HepG2 (cell line): ENCODE results near the gene KLC4. TPM values are rescaled to one million over a fixed set of nuclear protein-coding genes. Genes with fewer than 3 reads are reported as not detected.

ENCODE experiments used
- ATAC-seq: fragments of 200-7000 bp; cut with Tn5 transposase; 3 replicates; pipeline ENCODE4 v1.9.1; 2020; ENCODE audit warnings: mild to moderate bottlenecking, moderate library complexity
- BruUV-seq: library from RNA; stranded (reverse); fragments of 400-500 nt; replicated peaks from 2 replicates; lab custom pipeline; 2021; lab: Mats Ljungman, UMichigan
- CTCF ChIA-PET: fragments of 300-600 bp; formaldehyde crosslinking; extraction: SDS; loops from one replicate; lab custom pipeline; 2021; ENCODE audit warnings: low total read pairs, inconsistent platforms, low intra/inter-chr PET ratio; lab: Yijun Ruan, JAX
- POLR2A ChIA-PET: fragments of 350-600 bp; sonication (Branson Sonifier 250); formaldehyde crosslinking; loops from one replicate; lab custom pipeline; 2020; ENCODE audit warnings: antibody characterized with exemption, inconsistent platforms; lab: Yijun Ruan, JAX
- DNase-seq: peaks from one replicate; pipeline ENCODE4 v3.0.0-alpha.2; 2015; ENCODE audit warnings: low spot score
- FAIRE-seq: peaks from 3 replicates; lab custom pipeline; 2011; peaks lifted over from hg19 to GRCh38; lab: Jason Lieb, UNC
- H2AFZ ChIP-seq: one replicate; pipeline ENCODE4 v1.6.1; 2011; ENCODE audit warnings: low read length, inconsistent platforms
- H3K27ac ChIP-seq: fragments of 300-600 bp; 3 replicates; pipeline ENCODE4 v1.8.0; 2011; ENCODE audit warnings: mixed run types, mild to moderate bottlenecking, mixed read lengths, low read length, inconsistent platforms; ENCODE audit not compliant: insufficient read depth; ENCODE audit errors: extremely low read length
- H3K27me3 ChIP-seq, 2 experiments: fragments of 200-600 bp in 1 of 2; 2 replicates in 1 of 2; 3 replicates in 1 of 2; pipeline versions ENCODE4 v1.6.0 to v1.8.0; 2011; ENCODE audit warnings: low read length in 2 of 2, mild to moderate bottlenecking in 2 of 2, moderate library complexity in 2 of 2, inconsistent platforms in 1 of 2; ENCODE audit not compliant: insufficient read depth in 2 of 2, control insufficient read depth in 1 of 2
- H3K36me3 ChIP-seq, 2 experiments: fragments of 200-600 bp in 1 of 2; replicated peaks in 1 of 2; 2 replicates in 1 of 2; 3 replicates in 1 of 2; pipeline versions ENCODE4 v1.5.1 to v1.8.0; 2011; ENCODE audit warnings: low read length in 2 of 2, inconsistent platforms in 1 of 2; ENCODE audit not compliant: insufficient read depth in 2 of 2, control insufficient read depth in 1 of 2
- H3K4me1 ChIP-seq: 2 replicates; pipeline ENCODE4 v1.5.1; 2012; ENCODE audit warnings: low read length, inconsistent platforms; ENCODE audit not compliant: insufficient read depth
- H3K4me2 ChIP-seq: 2 replicates; pipeline ENCODE4 v1.6.0; 2011; ENCODE audit warnings: low read depth, low read length, inconsistent platforms
- H3K4me3 ChIP-seq, 3 experiments: fragments of 200-600 bp in 1 of 3; sonication (generic), shearing (Covaris generic) in 1 of 3; replicated peaks in 1 of 3; 2 replicates each; pipeline ENCODE4 v1.5.1; 2011 to 2016; ENCODE audit warnings: low read length in 3 of 3, inconsistent platforms in 2 of 3, low read depth in 2 of 3, mild to moderate bottlenecking in 2 of 3, control low read depth in 1 of 3, mixed read lengths in 1 of 3; ENCODE audit not compliant: insufficient read depth in 1 of 3
- H3K79me2 ChIP-seq: one replicate; pipeline ENCODE4 v1.6.1; 2011; ENCODE audit warnings: low read length, inconsistent platforms; ENCODE audit not compliant: insufficient read depth
- H3K9ac ChIP-seq: 2 replicates; pipeline ENCODE4 v1.6.0; 2011; ENCODE audit warnings: mild to moderate bottlenecking, low read depth, low read length, inconsistent platforms; ENCODE audit not compliant: insufficient read depth
- H3K9me3 ChIP-seq: 2 replicates; pipeline ENCODE4 v1.5.1; 2012; ENCODE audit warnings: mild to moderate bottlenecking, low read length
- H4K20me1 ChIP-seq: 2 replicates; pipeline ENCODE4 v1.6.0; 2011; ENCODE audit warnings: inconsistent platforms, mild to moderate bottlenecking, low read length, moderate library complexity; ENCODE audit not compliant: insufficient read depth
- FLYWCH1 ChIP-seq: sonication (generic); formaldehyde crosslinking; IDR thresholded peaks from 2 replicates; pipeline ENCODE4 v1.8.1; 2023; ENCODE audit warnings: mild to moderate bottlenecking, missing genetic modification reagents
- HHEX ChIP-seq: IDR thresholded peaks from 2 replicates; pipeline ENCODE4 v1.6.1; 2016; ENCODE audit warnings: control low read depth
- HNRNPL ChIP-seq: fragments of 200-400 bp; formaldehyde crosslinking; IDR thresholded peaks from 2 replicates; pipeline ENCODE4 v1.6.1; 2017; ENCODE audit warnings: mild to moderate bottlenecking, low read depth, low read length
- PHF20 ChIP-seq: sonication (generic); formaldehyde crosslinking; IDR thresholded peaks from 2 replicates; pipeline ENCODE4 v1.5.0; 2020; ENCODE audit warnings: mild to moderate bottlenecking, missing genetic modification reagents
- PRDM10 ChIP-seq: sonication (generic); formaldehyde crosslinking; IDR thresholded peaks from 2 replicates; pipeline ENCODE4 v1.4.0; 2020; ENCODE audit warnings: low read depth, missing genetic modification reagents
- TGIF2 ChIP-seq: IDR thresholded peaks from 2 replicates; pipeline ENCODE4 v1.6.1; 2016; ENCODE audit warnings: control low read depth, missing compliant biosample characterization
- ZMYM3 ChIP-seq: sonication (generic); formaldehyde crosslinking; IDR thresholded peaks from 2 replicates; pipeline ENCODE4 v1.5.1; 2020; ENCODE audit warnings: mild to moderate bottlenecking, missing genetic modification reagents
- ZNF121 ChIP-seq: sonication (generic); formaldehyde crosslinking; IDR thresholded peaks from 2 replicates; pipeline ENCODE4 v1.5.0; 2020; ENCODE audit warnings: mild to moderate bottlenecking, missing genetic modification reagents
- ZSCAN9 ChIP-seq: IDR thresholded peaks from 2 replicates; pipeline ENCODE4 v1.6.1; 2016; ENCODE audit warnings: borderline replicate concordance
- WGBS: methylation state at CpG from one replicate; pipeline ENCODE4 v1.1.6; 2017; ENCODE audit warnings: low lambda C conversion rate; 5-methylcytosine and 5-hydroxymethylcytosine counted together
- in situ Hi-C: cut with HindIII; loops from 2 replicates; pipeline ENCODE4 v1.10.0; 2017; ENCODE audit warnings: low pct_unique_long_range_greater_than_20kb; ENCODE audit not compliant: extremely low pct_ligation_motif_present
- intact Hi-C: fragments of 100-400 bp; cut with micrococcal nuclease; formaldehyde crosslinking; loops from one replicate; pipeline ENCODE4 v1.10.0; 2022; ENCODE audit not compliant: unreplicated experiment
- polyA plus RNA-seq, 8 experiments: library from polyadenylated mRNA; depleted of rRNA in 3 of 8; stranded (reverse) in 7 of 8; unstranded in 1 of 8; fragments of >200 nt; fragmentation: Illumina TruSeq in 4 of 8; extraction: Trizol in 4 of 8; gene quantifications; 2 replicates each; pipeline versions ENCODE4 v1.2.1 to v1.2.3, GENCODE V29; 2011 to 2016; ENCODE audit warnings: low read depth in 4 of 8, missing spikeins in 1 of 8, mixed read lengths in 1 of 8; ENCODE audit not compliant: insufficient read depth in 1 of 8
- total RNA-seq, 5 experiments: library from RNA; depleted of rRNA; stranded (reverse); fragments of >200 nt; fragmentation: Illumina TruSeq; extraction: Trizol; gene quantifications; 2 replicates each; pipeline ENCODE4 v1.2.3, GENCODE V29; 2016; ENCODE audit warnings: low read depth in 1 of 5
- TF ChIP-seq, protein P1 (sequence below): sonication (generic); formaldehyde crosslinking; conservative IDR thresholded peaks from 2 replicates; pipeline ENCODE4 v1.4.0; 2020; ENCODE audit warnings: missing genetic modification reagents
- TF ChIP-seq, protein P2 (sequence below): sonication (generic); formaldehyde crosslinking; IDR thresholded peaks from 2 replicates; pipeline ENCODE4 v1.5.0; 2020; ENCODE audit warnings: mild to moderate bottlenecking, missing genetic modification reagents

Gene KLC4
- total and polyA plus RNA-seq, 2 of the 13 experiments (the other 11 are each of a cell fraction or from before 2014, with no cell fraction given): 45.4 to 70.4 TPM

GRCh38 chr6:43124481-43124880 lies 65.0 kb downstream of the KLC4 start:
- BruUV-seq: no TSS peak
- H3K27me3 ChIP-seq: no peaks in the 10 kb centered on the region
- 87% methylated on average over 6 of the region's 6 CpGs for WGBS
- CTCF ChIA-PET: no interaction called here
- H3K4me3 ChIP-seq: no peak overlapping the region
- intact Hi-C loops: no loop called here
- no peak overlapping the region for H3K27ac ChIP-seq
- FAIRE-seq (no peak), DNase-seq (no peak), ATAC-seq (no peak)
- H3K79me2 ChIP-seq: peaks cover 48% of the 10 kb centered on the region
- in situ Hi-C loops: loop anchor here (10.0 kb wide), 1 partner anchor 50 kb away; the partner anchor contains the start of gene PTK7
- peaks cover 51% of the 10 kb centered on the region for H3K4me1 ChIP-seq
- H3K36me3 ChIP-seq: peaks cover 1 to 3% of the 10 kb centered on the region in 2 experiments; a peak in 2 of 5 replicates
- no peak overlapping the region for H3K9ac ChIP-seq
- no peak overlapping the region for H2AFZ ChIP-seq
- POLR2A ChIA-PET: interaction anchor here (0.8 to 2.9 kb wide), 6 partner anchors 27 to 70 kb away, joined by 3 to 19 read pairs (median 4); partner anchors contain the start of genes CUL7, KLC4, MRPL2 and PTK7
- no peaks in the 10 kb centered on the region for H3K9me3 ChIP-seq
- no peak overlapping the region for H3K4me2 ChIP-seq
- H4K20me1 ChIP-seq: no peaks in the 10 kb centered on the region
- TF ChIP-seq HHEX (no peak), TGIF2 (CRISPR knock-in tag) (no peak), HNRNPL (0 out of 2 replicates have a peak, but pooled peaks have one; percentile 18), ZSCAN9 (CRISPR knock-in tag) (no peak), PRDM10 (CRISPR knock-in tag) (no peak), ZMYM3 (CRISPR knock-in tag) (0 out of 2 replicates have a peak, but pooled peaks have one; percentile 26), ZNF121 (CRISPR knock-in tag) (peak; percentile 82), PHF20 (CRISPR knock-in tag) (no peak), FLYWCH1 (CRISPR knock-in tag) (no peak)
- TF ChIP-seq, protein P1, sequence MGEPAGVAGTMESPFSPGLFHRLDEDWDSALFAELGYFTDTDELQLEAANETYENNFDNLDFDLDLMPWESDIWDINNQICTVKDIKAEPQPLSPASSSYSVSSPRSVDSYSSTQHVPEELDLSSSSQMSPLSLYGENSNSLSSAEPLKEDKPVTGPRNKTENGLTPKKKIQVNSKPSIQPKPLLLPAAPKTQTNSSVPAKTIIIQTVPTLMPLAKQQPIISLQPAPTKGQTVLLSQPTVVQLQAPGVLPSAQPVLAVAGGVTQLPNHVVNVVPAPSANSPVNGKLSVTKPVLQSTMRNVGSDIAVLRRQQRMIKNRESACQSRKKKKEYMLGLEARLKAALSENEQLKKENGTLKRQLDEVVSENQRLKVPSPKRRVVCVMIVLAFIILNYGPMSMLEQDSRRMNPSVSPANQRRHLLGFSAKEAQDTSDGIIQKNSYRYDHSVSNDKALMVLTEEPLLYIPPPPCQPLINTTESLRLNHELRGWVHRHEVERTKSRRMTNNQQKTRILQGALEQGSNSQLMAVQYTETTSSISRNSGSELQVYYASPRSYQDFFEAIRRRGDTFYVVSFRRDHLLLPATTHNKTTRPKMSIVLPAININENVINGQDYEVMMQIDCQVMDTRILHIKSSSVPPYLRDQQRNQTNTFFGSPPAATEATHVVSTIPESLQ (CRISPR knock-in tag): no peak
- TF ChIP-seq, protein P2, sequence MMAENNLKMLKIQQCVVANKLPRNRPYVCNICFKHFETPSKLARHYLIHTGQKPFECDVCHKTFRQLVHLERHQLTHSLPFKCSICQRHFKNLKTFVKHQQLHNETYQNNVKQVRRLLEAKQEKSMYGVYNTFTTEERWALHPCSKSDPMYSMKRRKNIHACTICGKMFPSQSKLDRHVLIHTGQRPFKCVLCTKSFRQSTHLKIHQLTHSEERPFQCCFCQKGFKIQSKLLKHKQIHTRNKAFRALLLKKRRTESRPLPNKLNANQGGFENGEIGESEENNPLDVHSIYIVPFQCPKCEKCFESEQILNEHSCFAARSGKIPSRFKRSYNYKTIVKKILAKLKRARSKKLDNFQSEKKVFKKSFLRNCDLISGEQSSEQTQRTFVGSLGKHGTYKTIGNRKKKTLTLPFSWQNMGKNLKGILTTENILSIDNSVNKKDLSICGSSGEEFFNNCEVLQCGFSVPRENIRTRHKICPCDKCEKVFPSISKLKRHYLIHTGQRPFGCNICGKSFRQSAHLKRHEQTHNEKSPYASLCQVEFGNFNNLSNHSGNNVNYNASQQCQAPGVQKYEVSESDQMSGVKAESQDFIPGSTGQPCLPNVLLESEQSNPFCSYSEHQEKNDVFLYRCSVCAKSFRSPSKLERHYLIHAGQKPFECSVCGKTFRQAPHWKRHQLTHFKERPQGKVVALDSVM (CRISPR knock-in tag): peak; percentile 76
